GM18907 (cell line): ENCODE measurements around the gene PLCG2.

Experiments used
- ATAC-seq: cut with Tn5 transposase; IDR thresholded peaks from one replicate; pipeline ENCODE4 v1.9.1; 2021; ENCODE audit warnings: mild to moderate bottlenecking, moderate library complexity; ENCODE audit not compliant: unreplicated experiment

PLCG2 gene

GRCh38 chr16:81813648-81814047, 34.6 kb downstream of the PLCG2 start:
- ATAC-seq, result no peak

DNA sequence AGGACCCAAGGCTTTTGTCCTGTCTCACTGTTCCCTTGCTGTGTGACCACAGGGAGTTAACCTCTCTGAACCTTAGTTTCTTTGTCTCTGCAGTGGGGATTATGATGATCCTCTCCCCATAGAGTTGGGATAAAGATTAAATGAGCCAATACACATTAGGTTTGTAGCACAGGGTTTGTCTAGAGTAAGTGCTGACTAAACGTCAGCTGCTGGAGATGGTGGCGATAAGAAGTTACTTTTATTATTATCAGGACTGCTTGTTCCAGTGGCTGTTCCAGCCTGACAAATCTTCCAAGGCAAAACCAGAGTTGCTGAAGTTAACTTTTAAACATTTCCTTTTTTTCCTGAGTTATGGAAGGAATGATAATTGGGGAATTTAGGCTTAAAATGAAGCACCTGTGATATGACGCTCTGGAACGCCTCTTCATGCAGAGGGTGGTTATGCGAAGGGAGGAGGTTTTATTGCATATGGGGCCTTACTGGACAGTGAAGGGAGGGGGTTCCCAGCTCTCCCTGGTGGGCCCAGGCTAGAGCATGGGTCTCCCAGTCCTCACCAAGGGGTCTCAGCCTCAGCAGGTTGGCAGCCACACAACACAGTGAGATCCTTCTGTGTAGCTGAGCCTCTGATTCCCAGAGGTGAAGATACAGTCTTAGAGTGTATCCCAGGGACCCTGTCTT, 35.8 kb downstream of the PLCG2 start:
- ATAC-seq, result no peak

DNA sequence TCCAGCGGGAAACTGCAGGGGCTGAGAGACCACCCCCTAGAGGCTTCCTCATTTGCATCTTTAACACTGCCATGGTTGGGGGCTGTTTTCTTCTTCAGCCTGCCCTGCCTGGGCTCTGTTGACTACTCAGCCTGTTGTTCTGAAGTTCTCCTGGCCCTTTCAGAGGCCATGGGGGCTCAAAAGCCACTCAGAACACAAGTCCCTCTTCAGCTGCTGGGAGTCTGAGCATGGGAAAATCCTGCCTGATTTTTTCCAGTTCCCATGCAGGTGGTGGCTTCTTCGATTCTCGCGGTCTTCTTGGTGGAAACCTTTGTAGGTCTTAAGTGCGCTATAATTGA, 36.3 kb downstream of the PLCG2 start:
- ATAC-seq, result no peak

GRCh38 chr16:81816351-81816750, 37.3 kb downstream of the PLCG2 start:
- ATAC-seq, result no peak

DNA sequence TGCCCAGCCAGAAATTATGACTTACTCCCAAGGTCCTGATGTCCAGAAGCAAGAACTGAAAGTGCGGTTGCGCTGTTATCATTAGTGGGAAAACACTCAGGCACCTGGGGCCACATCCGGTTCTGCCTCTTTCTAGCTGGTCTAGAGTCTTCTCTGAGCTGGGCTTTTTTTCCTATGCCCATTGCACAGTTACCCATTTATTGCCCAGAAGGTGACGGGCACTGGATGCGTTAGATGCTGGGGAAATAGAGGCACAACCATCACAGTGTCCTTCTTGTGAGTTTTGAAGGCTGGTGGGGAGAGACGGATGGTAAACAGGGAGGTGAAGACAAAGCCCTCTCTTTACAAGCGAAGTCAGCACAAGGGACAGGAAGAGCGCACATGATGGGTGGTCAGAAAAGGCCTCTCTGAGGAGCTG, 37.7 kb downstream of the PLCG2 start:
- ATAC-seq, result peak; percentile 30

GRCh38 chr16:81817296-81817695, 38.2 kb downstream of the PLCG2 start:
- no peak for ATAC-seq

- peak; percentile 47 for ATAC-seq
Measured at GRCh38 chr16:81817789-81818567, 38.9 kb downstream of the PLCG2 start.

- ATAC-seq, result no peak
Measured at GRCh38 chr16:81818568-81818896, 39.4 kb downstream of the PLCG2 start.

- no peak for ATAC-seq
Measured at GRCh38 chr16:81818905-81819304, 39.8 kb downstream of the PLCG2 start.

GRCh38 chr16:81821436-81822128, 42.5 kb downstream of the PLCG2 start:
- ATAC-seq, result peak; percentile 55

DNA sequence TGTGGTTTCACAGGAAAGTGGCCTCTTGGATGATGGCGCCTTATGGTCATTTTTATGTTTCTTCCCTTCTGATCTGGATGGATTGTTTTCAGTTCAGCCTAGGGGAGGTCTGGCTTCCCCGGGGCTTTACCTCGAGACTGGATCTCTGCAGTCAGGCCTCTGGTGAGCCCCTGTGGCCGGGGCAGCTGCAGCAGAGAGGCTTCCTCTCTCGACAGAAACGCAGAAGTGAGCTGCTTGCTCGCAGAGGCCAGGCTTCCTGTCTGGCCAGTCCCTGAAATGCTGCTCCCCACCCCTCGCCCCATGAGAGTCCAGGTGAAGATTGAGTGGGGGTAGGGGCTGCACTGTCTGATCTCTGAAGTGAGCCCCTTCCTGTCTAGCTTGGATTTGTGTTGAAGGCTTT, 44.0 kb downstream of the PLCG2 start:
- peak; percentile 53 for ATAC-seq

GRCh38 chr16:81823734-81824133, 44.6 kb downstream of the PLCG2 start:
- no peak for ATAC-seq

- no peak for ATAC-seq
Measured at GRCh38 chr16:81826523-81826922, 47.4 kb downstream of the PLCG2 start.

DNA sequence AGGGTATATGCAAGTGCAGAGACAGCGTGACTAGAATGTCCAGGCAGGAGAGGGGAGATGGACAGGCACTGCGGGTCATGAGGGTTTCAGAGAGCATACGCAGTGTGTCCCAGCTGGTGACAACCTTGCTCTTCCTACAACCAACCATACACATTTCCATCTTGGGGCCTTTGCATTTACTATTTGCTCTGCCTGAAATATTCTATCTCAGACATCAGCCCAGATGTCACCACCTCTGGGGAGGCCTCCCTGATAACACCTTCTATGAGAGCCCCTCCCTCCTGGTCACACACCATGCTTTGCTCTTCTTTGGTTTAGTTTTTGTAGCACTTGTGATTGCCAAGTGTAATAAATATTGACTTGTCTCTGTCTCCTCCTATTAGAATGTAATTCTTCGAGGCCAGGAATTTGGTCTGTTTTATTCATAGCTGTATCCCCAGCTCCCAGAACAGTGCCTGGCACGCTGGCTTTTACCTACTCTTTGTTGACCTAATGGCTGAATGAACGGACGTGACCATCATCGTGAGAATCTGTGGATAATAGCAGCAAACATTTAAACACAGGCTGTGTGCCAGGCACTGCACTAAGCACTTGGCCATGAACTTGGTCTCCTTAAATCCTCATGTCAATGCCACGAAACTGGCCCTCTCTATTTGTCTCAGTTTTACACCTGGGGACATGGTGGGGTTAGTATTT, 51.9 kb downstream of the PLCG2 start:
- ATAC-seq, result peak; percentile 3

GRCh38 chr16:81831722-81832126, 52.6 kb downstream of the PLCG2 start:
- peak; percentile 72 for ATAC-seq

- no peak for ATAC-seq
Measured at GRCh38 chr16:81832801-81833547, 53.9 kb downstream of the PLCG2 start.

- ATAC-seq, result no peak
Measured at GRCh38 chr16:81833751-81834150, 54.7 kb downstream of the PLCG2 start.

DNA sequence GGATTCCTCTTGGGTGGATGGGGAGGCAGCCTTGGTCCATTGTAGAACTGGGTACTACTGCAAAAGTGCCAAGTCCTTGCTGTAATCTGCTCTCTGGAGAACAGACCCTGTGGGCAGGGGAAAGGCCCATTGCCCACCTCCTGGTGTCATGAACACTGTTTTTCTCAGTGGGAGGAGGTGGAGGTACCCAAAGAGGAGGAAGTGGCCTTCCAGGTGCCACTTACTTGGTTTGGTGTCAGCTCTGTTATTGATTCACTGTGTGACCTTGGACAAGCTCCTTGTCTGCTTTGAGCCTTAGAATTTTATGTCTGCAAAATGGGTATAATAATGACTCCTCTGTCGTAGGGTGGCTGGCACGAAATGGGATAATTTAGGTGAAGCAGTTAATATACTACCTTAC, 55.8 kb downstream of the PLCG2 start:
- ATAC-seq, result no peak

DNA sequence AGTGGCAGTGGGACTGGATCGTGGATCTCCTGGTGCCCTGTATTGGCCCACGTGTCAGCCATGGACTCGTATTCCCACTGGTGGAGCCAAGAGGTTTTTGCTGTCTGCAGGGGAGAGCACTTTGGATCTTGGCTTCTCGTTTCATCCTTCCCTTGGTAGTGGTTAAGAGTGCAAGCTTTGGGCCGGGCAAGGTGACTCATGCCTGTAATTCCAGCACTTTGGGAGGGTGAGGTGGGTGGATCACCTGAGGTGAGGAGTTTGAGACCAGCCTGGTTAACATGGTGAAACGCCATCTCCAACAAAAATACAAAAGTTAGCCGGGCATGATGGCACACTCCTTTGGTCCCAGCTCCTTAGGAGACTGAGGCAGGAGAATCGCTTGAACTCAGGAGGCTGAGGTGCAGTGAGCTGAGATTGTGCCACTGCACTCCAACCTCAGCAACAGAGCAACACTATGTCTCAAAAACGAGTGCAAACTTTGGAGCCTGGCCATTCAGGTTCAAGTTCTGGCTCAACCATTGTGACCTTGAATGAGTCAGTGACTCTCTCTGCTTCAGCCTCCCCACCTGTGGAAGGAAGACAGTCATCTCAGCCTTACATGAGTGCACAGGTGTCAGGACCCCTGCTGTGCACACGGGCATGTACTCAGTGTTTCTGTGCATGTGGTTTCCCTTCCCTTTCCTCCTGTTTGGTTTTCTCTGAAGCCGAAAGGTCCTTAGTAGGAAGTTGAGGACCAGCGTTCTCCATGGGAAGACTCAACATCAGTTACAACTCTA, 57.4 kb downstream of the PLCG2 start:
- ATAC-seq, result peak; percentile 56

- ATAC-seq, result no peak
Measured at GRCh38 chr16:81837312-81837751, 58.2 kb downstream of the PLCG2 start.
